OCI-M2 (cell line): ENCODE data around the gene SCD5.

Experiments used
- DNase-seq: peaks from one replicate; lab custom pipeline; 2025; ENCODE audit not compliant: unreplicated experiment; lab: John Stamatoyannopoulos, UW

The SCD5 gene

DNA sequence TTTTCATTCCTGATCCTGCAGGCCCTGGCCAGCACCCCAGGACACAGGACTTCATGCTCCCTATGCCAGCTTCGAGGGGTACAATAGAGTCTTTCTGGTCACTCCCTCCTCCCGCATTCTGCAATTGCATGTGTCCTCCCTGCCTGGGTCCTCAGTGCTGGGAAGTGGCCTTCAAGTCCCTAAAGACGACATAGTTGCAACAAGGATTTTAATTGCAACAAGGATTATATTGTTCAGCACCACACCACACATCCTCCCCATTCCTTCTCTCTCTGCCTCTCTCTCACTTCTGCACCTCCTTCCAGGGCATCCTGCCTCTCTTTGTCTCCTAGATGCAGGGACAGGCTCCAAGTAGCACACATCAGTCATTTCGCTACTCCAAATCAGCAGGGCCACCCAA, 25.5 kb downstream of the SCD5 start:
- DNase-seq = no peak

DNA sequence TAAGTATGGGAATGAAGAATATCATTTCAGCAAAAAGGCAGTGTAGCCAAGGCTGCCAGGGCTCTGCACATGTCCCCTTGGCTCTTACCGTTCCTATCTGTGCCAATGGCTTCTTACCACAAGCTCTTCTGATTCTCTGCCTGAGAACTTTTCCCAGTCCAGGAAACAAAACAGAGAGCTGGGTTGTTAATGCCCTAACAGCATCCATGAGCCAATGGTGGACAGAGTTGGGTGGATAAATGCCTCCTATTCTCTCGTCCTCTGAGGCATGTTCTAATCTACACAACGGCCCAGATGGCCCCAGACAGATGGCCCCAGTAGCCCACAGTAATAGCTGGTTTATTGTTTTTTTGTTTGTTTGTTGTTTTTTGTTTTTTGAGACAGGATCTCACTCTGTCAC, 28.0 kb downstream of the SCD5 start:
- no peak for DNase-seq

DNA sequence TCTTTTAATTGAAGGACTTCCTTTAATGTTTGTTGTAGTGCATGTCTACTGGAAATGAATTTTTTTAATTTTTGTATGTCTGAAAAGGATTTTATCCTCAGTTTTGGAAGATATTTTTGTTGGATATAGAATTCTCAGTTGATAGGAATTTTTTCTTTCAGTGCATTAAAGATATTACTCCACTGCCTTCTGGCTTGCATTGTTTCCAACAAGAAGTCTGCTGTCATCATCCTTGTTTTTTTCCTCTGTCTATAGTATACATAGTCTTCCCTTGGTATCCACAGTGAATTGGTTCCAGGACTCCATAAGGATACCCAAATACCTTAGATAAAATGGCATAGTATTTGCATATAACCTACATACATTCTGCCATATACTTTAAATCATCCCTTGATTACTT, 33.5 kb downstream of the SCD5 start:
- no peak for DNase-seq

DNA sequence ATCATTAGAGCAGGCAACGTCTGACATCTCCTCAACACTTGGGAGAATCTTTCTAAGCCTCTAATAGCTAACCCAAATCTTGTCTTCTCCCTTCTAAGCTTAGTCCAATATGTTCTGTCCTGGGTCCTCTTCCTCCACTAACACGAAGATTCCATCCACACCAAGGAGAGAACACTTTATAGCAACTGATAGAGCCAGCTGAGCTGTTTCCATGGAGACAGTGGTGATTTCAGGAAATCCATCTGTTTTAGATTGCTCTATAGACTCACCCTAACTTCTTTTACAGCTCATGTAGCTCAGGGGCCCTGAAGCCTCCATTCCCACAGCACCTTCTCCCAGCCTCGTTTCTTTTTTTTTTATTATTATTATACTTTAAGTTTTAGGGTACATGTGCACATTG, 37.4 kb downstream of the SCD5 start:
- no peak for DNase-seq

DNA sequence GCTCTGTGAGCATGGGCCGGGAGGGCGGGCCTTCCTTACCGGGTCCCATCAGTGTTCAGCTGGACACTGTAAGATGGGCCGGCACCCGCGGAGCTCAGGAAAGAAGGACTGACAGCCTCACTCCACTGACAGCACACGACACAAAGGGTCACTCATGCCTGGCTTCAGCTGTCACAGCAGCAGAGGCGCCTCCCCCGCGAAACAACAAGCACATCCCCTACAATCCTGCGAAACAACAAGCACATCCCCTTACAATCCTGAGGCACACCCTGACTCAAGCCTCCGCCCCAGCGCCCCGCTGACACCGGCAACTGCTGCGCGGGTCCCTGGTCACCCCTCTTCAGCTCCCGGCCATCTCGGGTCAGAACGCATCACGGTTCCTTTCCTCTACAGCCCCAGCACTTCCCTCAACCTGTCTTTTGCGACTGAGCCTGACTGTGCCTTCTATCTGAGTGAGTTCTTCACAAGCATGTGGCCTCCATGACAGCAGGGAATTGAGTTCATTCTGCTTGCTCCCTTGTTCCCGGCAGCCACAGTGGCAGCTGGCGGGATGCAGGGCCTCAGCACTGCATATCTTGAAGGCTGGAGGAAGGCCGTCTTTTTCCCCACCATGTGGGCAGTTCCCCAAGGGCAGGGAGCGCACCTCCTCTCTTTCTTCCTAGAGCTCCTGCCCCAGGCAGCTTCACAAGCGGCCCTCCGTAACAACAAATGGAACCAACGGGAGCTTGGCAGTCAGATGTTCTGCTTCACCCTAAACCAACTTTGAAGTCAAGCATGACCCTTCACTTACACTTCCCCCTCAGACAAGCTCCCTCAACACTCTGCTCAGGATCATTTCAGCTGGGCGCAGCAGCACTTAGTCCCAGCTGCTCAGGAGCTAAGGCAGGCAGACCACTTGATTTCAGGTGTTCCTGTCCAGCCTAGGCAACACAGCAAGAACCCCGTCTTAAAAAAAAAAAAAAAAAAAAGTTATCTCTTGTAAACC, 39.6 kb downstream of the SCD5 start:
- DNase-seq = no peak

DNA sequence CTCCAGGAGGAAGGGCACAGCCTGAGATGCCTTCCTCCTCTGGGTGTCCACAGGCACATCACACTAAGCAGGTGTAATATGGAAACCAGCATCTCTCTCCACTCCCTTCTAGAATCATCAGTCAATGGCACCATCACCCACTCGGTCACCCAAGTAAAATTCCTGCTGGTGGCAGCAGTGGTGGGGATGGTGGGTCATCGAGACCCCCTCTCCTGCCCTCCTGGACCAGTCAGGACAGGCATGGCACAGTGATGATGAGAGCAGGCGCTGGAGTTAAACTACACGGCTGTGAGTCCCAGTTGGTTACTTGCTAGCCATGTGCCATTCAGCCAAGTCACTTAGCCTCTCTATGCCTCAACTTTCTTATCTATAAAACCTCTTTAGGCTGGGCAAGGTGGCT, 42.5 kb downstream of the SCD5 start:
- no peak for DNase-seq

DNA sequence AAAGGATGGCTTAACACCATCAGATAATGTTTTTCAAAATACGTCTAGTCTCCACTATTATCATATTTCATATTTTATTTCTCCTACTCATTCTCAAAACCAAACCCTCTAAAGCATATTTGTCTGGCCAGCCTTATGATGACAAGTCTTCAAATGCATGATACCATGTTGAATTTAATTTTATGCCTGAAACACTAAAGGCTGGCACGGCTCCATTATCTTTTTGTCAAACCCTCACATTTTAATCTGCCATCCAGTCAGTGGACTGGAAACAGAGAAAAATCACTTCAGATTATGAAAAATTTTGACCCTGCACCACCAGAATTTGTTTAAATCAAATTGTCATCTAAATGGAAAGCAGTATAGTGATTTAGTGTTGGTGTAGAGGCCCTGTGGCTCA, 42.9 kb downstream of the SCD5 start:
- DNase-seq = no peak

DNA sequence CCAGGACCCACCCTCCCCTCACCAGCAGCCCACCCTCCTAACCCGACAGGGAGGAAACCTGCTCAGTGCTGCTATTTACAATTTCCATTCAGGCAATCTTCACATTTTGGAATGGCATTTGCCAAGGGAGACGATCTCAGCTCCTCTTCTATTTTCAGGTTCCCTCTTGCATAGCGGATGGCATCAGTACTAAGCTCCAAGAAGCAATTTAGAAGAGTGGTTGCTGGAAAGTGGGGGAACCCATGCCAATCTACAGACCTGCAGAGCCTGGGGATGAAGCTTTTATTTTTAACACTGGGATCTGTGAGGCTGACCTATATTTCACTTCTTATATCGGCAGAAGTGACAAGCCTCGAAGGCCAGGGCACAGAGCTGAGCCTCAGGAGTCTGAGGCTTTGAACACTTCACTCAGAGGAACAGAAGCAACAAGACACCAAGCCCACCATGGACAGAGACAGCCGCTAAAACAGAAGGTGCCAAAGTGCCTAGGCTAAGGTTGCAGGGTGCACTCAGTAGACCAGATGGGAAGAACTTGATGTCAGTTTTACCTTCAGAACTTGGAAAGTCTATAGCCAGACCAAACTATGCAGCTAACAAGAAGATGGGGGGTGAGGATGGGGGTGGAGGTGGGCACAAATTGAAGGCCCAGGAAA, 44.0 kb downstream of the SCD5 start:
- no peak for DNase-seq

DNA sequence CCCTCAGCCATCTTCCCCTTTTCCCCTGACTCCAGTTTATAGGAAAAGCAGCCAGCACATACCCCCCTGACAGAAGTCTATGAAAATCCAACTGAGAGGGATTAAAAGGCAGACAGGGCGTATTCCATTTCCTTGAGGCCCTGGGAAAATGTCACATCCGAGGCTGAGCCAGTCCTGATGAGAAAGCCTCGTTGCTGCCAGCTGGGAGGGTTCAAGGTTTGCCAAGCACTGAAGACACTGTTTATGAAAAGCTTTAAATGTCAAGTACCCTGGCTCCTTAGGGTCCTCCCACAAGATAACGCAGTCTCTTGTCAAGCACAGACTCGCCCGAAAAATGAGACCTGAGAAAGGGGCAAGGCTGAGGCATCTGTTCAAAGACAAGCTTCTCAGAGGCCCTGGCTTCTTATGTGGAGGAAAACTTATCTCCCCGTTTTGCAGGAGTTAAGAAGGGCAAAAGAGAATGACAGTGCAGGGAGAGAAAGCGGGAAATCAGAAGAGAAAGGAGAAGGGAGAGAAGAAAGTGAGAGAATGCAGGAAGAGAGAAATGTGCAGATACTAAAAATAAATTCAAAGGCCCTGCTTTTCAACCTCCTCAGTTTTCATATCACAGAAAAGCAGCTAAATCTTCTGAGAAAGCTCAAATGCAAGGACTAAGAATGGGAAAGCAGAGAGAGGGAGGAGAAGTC, 44.7 kb downstream of the SCD5 start:
- DNase-seq = no peak

DNA sequence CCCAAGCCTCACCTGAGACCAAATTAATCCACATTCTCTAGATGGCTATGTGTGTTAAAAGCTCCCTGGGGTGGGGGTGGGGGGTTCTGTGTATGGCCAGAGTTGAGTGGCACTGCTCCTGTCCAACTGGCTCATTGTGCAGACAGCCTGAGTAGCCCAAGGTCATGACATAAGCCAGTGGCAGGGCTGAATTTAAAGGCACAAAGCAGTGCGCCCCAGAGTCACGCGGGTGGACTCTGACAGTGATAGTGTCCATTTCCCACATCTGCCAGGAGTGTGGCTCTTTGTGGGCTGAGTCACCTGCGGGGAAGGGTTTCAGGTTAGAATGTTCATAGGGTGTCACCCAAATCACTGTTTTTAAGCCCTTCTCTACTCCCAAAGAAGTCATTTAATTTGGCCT, 45.4 kb downstream of the SCD5 start:
- DNase-seq = no peak

DNA sequence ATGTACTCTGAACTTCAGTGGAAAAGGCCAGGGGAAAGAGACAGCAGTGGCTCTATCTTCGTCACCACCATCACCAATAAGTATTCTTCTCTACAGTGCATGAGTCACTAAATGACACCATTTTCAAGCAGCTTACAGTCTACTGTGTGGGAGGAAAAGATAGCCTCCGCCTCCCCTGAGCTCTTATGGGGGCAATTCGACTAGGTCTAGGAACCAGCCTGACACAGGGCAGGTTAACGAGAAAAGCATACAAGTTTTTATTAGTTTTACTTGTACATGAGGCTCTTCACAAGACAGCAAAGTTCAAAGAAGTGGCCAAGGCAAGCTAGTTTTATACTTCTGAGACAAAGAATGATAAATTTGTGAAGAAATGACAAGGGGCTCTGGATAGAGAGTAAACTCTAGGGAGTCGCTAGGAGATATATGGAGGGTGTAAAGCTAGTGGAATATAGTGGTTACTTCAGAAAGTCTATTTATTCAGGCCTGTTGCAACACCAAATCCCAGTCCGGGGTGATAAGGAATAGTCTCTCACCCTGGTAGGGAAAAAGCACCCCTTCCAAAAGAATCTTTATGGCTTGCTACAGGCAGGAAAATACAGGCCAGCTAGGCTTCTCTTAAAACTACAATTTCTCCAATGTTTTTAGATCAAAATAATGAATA, 49.7 kb downstream of the SCD5 start:
- DNase-seq = no peak

DNA sequence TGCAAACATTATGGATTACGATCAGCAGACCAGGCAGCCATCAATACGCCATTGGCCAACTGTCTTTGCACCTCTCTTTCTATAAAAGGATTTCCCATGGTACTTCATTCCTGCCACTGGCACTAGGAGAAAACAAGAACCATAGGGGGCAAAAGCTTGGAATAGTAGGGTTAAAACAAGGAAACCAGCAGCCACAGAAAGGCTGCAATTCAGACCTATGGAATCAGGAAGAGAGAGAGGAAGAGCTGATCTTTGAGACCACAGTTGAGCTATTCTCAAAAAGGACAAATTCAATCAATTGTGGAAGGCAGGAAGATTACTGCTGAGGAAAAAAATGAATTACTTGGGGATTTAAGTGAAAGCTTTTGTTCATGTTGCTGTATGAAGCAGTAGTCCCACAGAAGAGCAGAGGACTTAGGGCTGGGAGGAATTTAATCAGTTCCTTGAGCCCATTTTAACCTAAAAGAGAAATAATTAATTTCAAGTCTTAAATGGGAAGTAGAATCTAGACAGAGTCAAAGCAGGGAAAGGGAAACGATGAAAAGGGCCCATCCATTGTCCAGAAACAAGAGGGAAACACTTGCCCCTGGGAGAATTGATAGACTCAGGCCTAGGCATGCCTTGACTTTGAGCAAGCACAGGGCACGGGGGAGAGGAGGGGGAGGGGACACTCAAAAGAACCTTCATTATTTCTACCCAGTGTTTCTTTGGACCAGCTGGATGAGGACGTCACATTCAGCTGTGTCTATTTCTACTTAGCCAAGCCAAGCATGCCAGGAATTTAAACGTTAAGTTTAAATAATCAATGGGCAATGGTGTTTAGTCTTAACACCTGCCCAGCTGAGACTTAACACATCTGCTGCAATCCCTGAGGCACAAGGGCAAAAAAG, 50.7 kb downstream of the SCD5 start:
- no peak for DNase-seq

DNA sequence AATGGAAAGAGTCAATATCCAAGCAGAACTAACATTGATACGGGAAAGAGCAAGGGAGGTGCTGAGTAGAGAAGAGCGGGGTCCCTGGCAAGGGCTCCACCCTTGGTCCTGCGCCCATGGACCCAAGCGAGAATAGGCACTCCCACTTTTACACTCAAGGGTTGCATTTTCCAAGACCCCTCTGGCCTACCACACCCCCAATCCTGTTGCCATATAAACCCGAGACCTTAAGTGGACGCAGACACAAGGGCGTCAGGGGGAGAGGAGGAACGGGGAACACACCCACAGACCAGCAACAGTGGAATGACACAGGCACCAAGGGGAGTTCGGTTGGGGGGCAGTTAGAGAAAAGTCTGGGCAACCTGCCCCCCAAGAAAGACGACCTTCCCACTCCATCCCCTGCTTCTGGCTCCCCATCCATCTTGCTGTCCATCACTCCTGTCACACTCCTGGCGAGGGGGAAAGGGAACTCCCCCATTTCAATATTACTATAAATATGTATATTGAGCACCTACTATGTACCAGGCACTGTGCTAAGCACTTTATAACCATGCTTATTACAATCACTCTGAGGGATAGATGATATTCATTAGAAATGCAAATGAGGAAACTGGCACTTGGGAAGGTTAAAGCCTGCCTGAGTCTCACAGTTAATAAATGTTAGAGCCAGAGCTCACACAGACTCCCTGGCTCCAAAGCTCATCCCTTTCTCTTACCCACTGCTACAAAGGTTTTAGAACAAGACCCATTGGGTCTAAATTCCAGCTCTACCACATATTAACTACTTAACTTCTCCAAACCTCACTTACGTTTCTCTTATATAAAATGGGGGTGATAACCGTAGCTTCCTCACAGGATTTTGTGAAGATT, 51.7 kb downstream of the SCD5 start:
- no peak for DNase-seq

DNA sequence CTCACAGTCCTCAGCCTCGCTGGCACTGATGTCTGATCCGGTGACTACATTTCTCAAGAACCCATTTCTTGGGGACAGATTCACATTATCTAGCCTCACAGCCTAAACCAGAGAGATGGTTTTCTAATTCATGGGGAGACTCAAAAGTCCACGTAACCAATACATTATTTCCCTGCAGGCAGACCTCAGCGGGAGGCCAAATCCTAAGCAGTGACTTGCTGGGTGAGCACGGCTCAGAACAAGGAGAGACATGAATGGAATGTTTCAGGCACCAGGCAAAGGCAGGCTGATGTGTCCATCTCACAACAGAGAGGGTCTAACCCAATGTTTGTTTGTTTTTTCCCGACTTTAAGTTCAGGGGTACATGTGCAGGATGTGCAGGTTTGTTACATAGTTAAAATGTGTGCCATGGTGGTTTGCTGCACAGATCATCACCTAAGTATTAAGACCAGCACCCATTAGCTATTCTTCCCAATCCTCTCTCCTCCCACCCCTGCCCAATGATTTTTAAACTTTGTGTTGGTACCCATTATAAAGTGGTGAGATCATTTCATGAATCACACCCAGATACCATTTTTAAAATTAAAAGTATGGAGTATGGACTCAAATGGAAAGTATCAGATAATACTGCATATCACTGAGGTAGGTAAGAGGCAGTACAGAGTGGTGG, 53.3 kb downstream of the SCD5 start:
- DNase-seq = no peak

DNA sequence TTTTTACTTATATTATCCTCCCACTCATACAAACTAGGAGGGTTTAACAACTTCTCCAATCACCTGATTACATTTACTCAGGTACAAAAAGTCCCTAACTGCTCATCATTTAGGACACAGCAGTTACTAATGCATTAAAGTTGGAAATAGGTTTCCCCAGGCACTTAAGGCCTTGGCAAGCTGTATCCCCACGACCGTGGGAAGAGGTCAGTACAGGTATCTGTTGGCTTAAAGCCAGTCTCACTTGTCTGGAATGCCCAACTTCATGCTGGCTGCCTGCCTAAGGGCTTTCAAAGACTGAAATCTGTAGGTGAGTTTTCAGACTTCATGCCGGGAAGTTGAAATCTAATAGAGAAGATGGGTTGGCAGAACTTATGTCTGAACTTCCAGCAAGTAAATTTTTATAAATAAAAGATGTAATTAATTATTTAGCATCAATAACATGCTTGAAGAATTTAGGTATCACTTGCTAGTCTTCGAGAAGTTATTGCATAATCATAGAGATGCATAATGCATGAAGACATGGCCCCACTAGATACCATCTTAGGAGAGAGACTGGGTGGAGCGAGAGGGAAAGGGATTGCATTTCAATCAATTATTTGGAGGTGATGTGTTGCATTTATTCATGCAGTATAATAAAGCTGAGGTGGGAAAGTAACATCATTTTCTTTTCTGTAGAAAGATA, 54.2 kb downstream of the SCD5 start:
- DNase-seq = no peak

DNA sequence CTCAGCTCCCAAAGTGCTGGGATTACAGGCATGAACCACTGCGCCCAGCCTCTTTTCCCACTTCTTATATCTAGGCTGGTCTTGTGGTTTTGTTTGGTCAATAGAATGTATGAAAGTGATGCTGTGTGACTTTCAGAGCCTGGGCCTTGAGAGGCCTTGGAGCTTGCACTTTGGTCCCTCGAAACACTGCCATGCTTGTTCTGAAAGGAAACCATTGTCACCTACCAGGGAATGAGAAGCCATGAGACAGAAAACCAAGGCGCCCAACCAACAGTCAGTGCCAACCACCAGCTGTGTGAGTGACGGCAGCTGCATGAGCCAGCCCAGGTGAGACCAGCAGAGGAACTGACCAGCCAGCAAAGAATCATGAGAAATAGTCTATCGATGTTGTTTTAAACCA, 57.4 kb downstream of the SCD5 start:
- DNase-seq = no peak

DNA sequence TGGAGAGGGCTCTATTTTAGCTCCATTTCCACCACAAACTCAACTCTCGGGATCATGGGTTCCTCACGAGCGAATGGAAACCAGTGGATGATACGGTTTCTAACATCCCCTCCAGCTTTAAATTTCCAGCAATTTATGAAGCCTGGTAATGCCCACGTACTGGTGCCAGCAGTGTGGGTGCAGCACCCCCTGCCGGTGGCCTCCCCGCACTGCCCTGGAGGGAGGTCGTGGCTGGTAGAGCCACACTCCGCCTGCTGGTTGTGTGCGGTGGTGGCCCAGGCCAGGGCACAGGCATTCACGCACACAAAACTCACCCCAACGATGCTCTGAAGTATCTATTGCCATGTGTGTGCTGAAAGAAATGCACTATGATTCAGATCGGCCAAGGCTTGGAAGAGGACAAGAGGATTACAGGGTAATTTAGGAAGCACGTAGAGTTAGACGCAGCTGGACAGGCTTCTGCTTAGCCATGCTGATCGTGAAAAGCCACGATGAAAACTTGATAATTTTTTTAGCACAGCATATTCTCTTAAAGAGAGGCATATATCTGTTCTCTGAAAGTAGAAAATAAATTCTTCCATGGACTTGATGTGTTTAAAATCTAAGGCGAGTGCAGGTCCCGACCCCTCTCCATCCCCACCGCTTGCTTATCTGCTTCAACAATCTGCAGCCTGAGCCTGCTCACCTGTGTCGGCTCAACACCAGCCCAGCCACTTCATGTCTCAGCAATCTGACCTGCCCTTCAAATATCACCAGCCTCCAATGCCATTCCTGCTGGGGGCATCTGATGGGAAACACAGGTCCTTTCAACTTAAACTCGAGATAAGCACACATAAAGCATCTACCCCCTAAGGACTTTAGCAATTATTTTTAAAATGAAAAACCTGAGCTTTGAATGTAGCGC, 59.1 kb downstream of the SCD5 start:
- no peak for DNase-seq
